ENCODE measurements around the gene AMMECR1. TPM values are rescaled to one million over a fixed set of nuclear protein-coding genes. Genes with fewer than 3 reads are reported as not detected.
A peak's percentile ranks its signal among the peaks of the same experiment; 100 is the strongest.

Gene AMMECR1
- total and polyA plus RNA-seq, 2 of the 4 experiments (the other 2 are of a cell fraction) = 7.0 to 11.3 TPM

DNA sequence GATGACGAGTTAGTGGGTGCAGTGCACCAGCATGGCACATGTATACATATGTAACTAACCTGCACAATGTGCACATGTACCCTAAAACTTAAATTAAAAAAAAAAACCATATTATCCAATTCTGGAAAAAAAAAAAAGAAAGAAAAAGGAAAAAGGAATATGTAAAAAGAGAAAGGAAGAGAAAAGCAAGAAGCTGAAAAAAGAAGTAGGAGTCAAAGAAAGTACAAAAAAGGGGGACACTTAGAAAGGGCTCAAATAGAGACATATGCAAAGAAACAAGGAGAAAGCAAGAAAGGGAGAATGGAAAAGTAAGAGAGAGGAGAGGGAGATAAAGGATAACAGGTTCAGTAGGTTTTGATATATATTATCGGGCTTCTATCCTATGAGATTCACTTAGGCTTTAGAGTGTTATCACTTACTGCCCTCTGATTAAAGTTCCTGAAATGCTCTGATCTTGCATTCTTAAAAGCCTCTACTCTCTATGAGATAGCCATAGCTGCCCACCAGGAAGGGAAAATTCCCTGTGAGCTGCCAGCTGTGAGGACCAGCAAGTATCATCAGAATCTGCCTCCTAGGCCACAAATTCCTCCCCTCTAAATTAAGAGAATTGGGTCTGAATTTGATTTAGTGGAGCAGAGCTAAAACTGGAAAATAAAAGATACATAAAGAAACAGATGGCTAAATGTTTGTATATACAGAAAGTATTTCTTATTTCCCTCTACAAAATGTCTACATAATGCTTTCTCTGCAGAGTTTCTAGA lies 95.2 kb downstream of the AMMECR1 start:
- Histone ChIP-seq H3K79me1 (ENCODE audit: low read depth in 1 of 2, low read length in 2 of 2) (peaks cover 2 to 7% of the 10 kb centered on the region in 2 experiments; a peak in 3 of 4 replicates), H4K8ac (ENCODE audit: low read depth in 2 of 2, low read length in 2 of 2) (no peak overlapping the region), H4K20me1 (ENCODE audit: insufficient read depth, low read length) (no peaks in the 10 kb centered on the region), H3K4me1 (ENCODE audit: control insufficient read depth, insufficient read depth, low read length) (no peaks in the 10 kb centered on the region), H4K5ac (ENCODE audit: low read depth, low read length) (0 out of 2 replicates have a peak overlapping the region, but pooled peaks have one; percentile 11), H3K9me3 (ENCODE audit: control insufficient read depth, insufficient read depth, low read length) (no peaks in the 10 kb centered on the region), H3K27ac (ENCODE audit: insufficient read depth, low read length) (no peak overlapping the region), H3K36me3 (ENCODE audit: control insufficient read depth, insufficient read depth, low read length) (no peaks in the 10 kb centered on the region), H2AFZ (replicated peaks; ENCODE audit: low read length, poor library complexity) (no peak overlapping the region), H3K4me3 (ENCODE audit: insufficient read depth, low read depth, low read length) (no peak overlapping the region), H3K4ac (ENCODE audit: low read depth, low read length) (no peak overlapping the region), H2BK5ac (ENCODE audit: low read depth, low read length, poor library complexity, severe bottlenecking) (no peak overlapping the region), H2BK20ac (ENCODE audit: low read depth, low read length) (no peak overlapping the region), H3K9ac (ENCODE audit: low read depth, low read length) (no peak overlapping the region), H3K23ac (ENCODE audit: low read depth, low read length) (no peak overlapping the region), H2BK120ac (ENCODE audit: low read depth, low read length) (no peak overlapping the region), H3K56ac (ENCODE audit: extremely low read depth, insufficient read depth, low read length) (no peak overlapping the region), H3K27me3 (ENCODE audit: control insufficient read depth, insufficient read depth, low read length) (no peaks in the 10 kb centered on the region), H4K91ac (ENCODE audit: insufficient read depth, low read depth, low read length) (no peak overlapping the region), H3K4me2 (ENCODE audit: low read depth, low read length) (no peak overlapping the region), H3K14ac (replicated peaks; ENCODE audit: low read depth, low read length) (no peak overlapping the region), H3K18ac (ENCODE audit: low read depth, low read length) (no peak overlapping the region), H2AK5ac (ENCODE audit: low read depth, low read length) (no peak overlapping the region), H2AK9ac (replicated peaks; ENCODE audit: low read depth, low read length, poor library complexity) (no peak overlapping the region), H3K9me1 (ENCODE audit: insufficient read depth, low read length) (peaks cover 6% of the 10 kb centered on the region), H2BK15ac (ENCODE audit: low read depth, low read length) (no peak overlapping the region)
- ATAC-seq (ENCODE audit: low read depth) (no peak), DNase-seq (no peak)
- intact Hi-C loops (cut with micrococcal nuclease) = loop anchor here (5.0 kb wide), 1 partner anchor 95 kb away; the partner anchor contains the start of gene AMMECR1
- in situ Hi-C loops (cut with MboI; ENCODE audit: low sequenced_read_pairs) = no loop called here
- ChIA-PET POLR2A (ENCODE audit: unreplicated experiment) (no interaction called here), CTCF (interaction anchor here (0.7 to 1.0 kb wide), 2 partner anchors 8 to 25 kb away, joined by 3 to 6 read pairs; no protein-coding TSS in a partner anchor)
- no CpG with 5 or more reads among the region's 2 CpGs for WGBS, 2 experiments (ENCODE audit: extremely low coverage in 2 of 2, insufficient read length in 1 of 2)
- dilution Hi-C loops (cut with HindIII; ENCODE audit: low sequenced_read_pairs, unreplicated experiment) = no loop called here
- no TSS peak for BruUV-seq (replicated peaks)
- no peak for TF ChIP-seq RAD21 (IDR thresholded peaks at IDR 0.05; ENCODE audit: low read length)
- TF ChIP-seq MAZ (IDR thresholded peaks at IDR 0.05; ENCODE audit: borderline replicate concordance, low read depth, low read length) = no peak
- no peak for TF ChIP-seq SMC3 (IDR thresholded peaks at IDR 0.05; ENCODE audit: low read depth, low read length)
- TF ChIP-seq BHLHE40 (IDR thresholded peaks at IDR 0.05; ENCODE audit: low read depth, low read length) = no peak
- TF ChIP-seq MXI1 (IDR thresholded peaks at IDR 0.05; ENCODE audit: borderline replicate concordance, low read depth, low read length) = no peak
- no peak for TF ChIP-seq CEBPB (IDR thresholded peaks at IDR 0.05; ENCODE audit: low read depth, low read length)
- TF ChIP-seq MAFK (IDR thresholded peaks at IDR 0.05; ENCODE audit: low read depth, low read length) = no peak
- TF ChIP-seq CHD1 (IDR thresholded peaks at IDR 0.05; ENCODE audit: low read depth, low read length) = no peak
- no peak for TF ChIP-seq RFX5 (IDR thresholded peaks at IDR 0.05; ENCODE audit: low read depth, low read length)
- TF ChIP-seq, protein P1, sequence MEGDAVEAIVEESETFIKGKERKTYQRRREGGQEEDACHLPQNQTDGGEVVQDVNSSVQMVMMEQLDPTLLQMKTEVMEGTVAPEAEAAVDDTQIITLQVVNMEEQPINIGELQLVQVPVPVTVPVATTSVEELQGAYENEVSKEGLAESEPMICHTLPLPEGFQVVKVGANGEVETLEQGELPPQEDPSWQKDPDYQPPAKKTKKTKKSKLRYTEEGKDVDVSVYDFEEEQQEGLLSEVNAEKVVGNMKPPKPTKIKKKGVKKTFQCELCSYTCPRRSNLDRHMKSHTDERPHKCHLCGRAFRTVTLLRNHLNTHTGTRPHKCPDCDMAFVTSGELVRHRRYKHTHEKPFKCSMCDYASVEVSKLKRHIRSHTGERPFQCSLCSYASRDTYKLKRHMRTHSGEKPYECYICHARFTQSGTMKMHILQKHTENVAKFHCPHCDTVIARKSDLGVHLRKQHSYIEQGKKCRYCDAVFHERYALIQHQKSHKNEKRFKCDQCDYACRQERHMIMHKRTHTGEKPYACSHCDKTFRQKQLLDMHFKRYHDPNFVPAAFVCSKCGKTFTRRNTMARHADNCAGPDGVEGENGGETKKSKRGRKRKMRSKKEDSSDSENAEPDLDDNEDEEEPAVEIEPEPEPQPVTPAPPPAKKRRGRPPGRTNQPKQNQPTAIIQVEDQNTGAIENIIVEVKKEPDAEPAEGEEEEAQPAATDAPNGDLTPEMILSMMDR (conservative IDR thresholded peaks at IDR 0.05; ENCODE audit: low read depth, low read length) = no peak
- no peak for TF ChIP-seq POLR2A (IDR thresholded peaks at IDR 0.05; ENCODE audit: low read depth, low read length)
- TF ChIP-seq FOS (IDR thresholded peaks at IDR 0.05; ENCODE audit: low read depth, low read length) = no peak
- TF ChIP-seq USF2 (IDR thresholded peaks at IDR 0.05; ENCODE audit: low read depth, low read length) = no peak
- TF ChIP-seq, protein P2, sequence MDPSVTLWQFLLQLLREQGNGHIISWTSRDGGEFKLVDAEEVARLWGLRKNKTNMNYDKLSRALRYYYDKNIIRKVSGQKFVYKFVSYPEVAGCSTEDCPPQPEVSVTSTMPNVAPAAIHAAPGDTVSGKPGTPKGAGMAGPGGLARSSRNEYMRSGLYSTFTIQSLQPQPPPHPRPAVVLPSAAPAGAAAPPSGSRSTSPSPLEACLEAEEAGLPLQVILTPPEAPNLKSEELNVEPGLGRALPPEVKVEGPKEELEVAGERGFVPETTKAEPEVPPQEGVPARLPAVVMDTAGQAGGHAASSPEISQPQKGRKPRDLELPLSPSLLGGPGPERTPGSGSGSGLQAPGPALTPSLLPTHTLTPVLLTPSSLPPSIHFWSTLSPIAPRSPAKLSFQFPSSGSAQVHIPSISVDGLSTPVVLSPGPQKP (IDR thresholded peaks at IDR 0.05; ENCODE audit: borderline replicate concordance, low read depth, low read length) = no peak
- no peak for TF ChIP-seq NFE2L2 (IDR thresholded peaks at IDR 0.05; ENCODE audit: low read depth, low read length)
